ENCODE data around the gene TMTC2. TPM values are rescaled to one million over a fixed set of nuclear protein-coding genes. Genes with fewer than 3 reads are reported as not detected.

The TMTC2 gene
- total RNA-seq, 1 donor from 2014 or later: 3.6 TPM

- no peaks in the 10 kb centered on the region for H3K4me1 Mint-ChIP-seq (ENCODE audit: unreplicated experiment)
- DNase-seq (ENCODE audit: low spot score): no peak
- H3K27ac Mint-ChIP-seq (ENCODE audit: unreplicated experiment): no peak overlapping the region
- H3K27me3 Mint-ChIP-seq (ENCODE audit: unreplicated experiment): no peaks in the 10 kb centered on the region
- TF ChIP-seq, protein P1, sequence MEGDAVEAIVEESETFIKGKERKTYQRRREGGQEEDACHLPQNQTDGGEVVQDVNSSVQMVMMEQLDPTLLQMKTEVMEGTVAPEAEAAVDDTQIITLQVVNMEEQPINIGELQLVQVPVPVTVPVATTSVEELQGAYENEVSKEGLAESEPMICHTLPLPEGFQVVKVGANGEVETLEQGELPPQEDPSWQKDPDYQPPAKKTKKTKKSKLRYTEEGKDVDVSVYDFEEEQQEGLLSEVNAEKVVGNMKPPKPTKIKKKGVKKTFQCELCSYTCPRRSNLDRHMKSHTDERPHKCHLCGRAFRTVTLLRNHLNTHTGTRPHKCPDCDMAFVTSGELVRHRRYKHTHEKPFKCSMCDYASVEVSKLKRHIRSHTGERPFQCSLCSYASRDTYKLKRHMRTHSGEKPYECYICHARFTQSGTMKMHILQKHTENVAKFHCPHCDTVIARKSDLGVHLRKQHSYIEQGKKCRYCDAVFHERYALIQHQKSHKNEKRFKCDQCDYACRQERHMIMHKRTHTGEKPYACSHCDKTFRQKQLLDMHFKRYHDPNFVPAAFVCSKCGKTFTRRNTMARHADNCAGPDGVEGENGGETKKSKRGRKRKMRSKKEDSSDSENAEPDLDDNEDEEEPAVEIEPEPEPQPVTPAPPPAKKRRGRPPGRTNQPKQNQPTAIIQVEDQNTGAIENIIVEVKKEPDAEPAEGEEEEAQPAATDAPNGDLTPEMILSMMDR (IDR thresholded peaks at IDR 0.05; ENCODE audit: unreplicated experiment): no peak
- no peak overlapping the region for H3K4me3 Mint-ChIP-seq (ENCODE audit: unreplicated experiment)
- H3K36me3 Mint-ChIP-seq (ENCODE audit: low read depth, unreplicated experiment): no peaks in the 10 kb centered on the region
- no peaks in the 10 kb centered on the region for H3K9me3 Mint-ChIP-seq (ENCODE audit: unreplicated experiment)
Measured at GRCh38 chr12:82867762-82868500, 181.2 kb downstream of the TMTC2 start.

DNA sequence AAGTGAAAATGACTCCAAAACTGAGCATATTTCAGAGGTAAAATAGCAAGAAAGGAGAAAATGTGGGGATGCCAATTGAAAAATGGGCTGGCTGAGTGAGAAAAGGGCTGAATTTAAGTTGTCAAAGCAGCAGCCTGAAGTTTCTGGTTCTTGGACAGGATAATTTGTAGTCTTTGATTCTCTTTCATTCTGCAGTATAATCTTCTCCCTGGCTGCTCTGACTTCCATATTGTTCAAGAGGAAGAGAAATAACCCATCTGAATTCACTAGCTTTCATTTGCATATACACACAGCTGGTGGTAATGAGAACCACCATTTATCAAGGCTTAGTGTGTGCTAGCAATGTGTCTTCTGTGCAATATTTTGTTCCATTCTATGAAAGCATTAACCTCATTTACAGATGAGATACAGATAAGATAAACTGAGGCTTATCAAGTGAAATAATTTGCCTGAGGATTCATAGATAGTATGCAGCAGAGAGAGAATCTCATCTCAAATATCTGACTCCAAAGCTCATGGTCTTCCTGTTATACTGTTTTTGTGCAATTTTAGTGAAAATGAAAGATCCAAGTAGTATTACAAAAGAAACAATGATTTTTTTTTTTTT, 184.2 kb downstream of the TMTC2 start:
- Mint-ChIP-seq H3K36me3 (ENCODE audit: low read depth, unreplicated experiment) (no peaks in the 10 kb centered on the region), H3K27ac (ENCODE audit: unreplicated experiment) (no peak overlapping the region), H3K4me3 (ENCODE audit: unreplicated experiment) (no peak overlapping the region), H3K27me3 (ENCODE audit: unreplicated experiment) (no peaks in the 10 kb centered on the region), H3K9me3 (ENCODE audit: unreplicated experiment) (no peaks in the 10 kb centered on the region), H3K4me1 (ENCODE audit: unreplicated experiment) (no peaks in the 10 kb centered on the region)
- DNase-seq (ENCODE audit: low spot score): no peak
- TF ChIP-seq, protein P1 (IDR thresholded peaks at IDR 0.05; ENCODE audit: unreplicated experiment): no peak

DNA sequence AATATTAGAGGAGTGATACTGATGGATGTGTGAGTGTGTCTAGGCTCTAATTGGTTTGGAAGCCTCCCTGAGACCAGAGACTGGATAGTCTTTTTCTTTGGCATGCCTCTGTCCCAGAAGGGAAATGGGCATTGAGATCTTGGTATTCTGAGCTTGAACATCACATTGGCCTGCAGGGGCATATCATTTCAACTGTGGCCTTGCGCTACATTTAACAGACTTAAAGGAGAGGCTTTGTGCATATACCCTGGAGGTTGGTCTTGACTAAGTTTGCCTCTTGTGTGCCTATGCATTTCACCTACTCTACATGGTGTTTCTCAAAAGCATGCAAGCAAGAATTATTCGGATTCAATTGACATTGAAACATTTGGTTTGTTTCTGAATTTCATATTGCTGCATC, 185.4 kb downstream of the TMTC2 start:
- H3K36me3 Mint-ChIP-seq (ENCODE audit: low read depth, unreplicated experiment): no peaks in the 10 kb centered on the region
- H3K27ac Mint-ChIP-seq (ENCODE audit: unreplicated experiment): no peak overlapping the region
- TF ChIP-seq, protein P1 (IDR thresholded peaks at IDR 0.05; ENCODE audit: unreplicated experiment): no peak
- no peak overlapping the region for H3K4me3 Mint-ChIP-seq (ENCODE audit: unreplicated experiment)
- H3K27me3 Mint-ChIP-seq (ENCODE audit: unreplicated experiment): no peaks in the 10 kb centered on the region
- no peaks in the 10 kb centered on the region for H3K9me3 Mint-ChIP-seq (ENCODE audit: unreplicated experiment)
- no peak for DNase-seq (ENCODE audit: low spot score)
- peaks cover under 1% of the 10 kb centered on the region for H3K4me1 Mint-ChIP-seq (ENCODE audit: unreplicated experiment)

GRCh38 chr12:82873309-82873708, 186.6 kb downstream of the TMTC2 start:
- H3K27ac Mint-ChIP-seq (ENCODE audit: unreplicated experiment): no peak overlapping the region
- H3K9me3 Mint-ChIP-seq (ENCODE audit: unreplicated experiment): no peaks in the 10 kb centered on the region
- H3K4me3 Mint-ChIP-seq (ENCODE audit: unreplicated experiment): no peak overlapping the region
- H3K36me3 Mint-ChIP-seq (ENCODE audit: low read depth, unreplicated experiment): no peaks in the 10 kb centered on the region
- TF ChIP-seq, protein P1 (IDR thresholded peaks at IDR 0.05; ENCODE audit: unreplicated experiment): no peak
- no peaks in the 10 kb centered on the region for H3K27me3 Mint-ChIP-seq (ENCODE audit: unreplicated experiment)
- H3K4me1 Mint-ChIP-seq (ENCODE audit: unreplicated experiment): peaks cover 5% of the 10 kb centered on the region
- DNase-seq (ENCODE audit: low spot score): no peak

DNA sequence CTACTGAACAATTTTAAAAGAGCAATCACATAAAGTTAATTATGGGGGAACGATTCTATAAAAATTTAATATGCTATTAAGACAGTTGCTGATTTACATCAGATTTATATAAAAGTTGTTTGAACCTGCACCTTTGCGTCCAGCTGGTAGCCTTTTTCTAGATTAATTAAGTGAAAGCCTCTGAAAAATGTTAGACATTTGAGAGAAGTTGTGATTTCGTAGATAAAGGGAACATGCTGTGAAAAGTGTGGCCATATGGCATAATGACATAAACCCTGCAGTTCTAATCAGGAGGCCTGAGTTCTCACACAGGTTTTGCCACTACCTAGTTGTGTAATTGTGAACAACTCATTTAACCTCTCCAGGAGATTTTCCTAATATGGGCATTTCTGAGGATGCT, 187.2 kb downstream of the TMTC2 start:
- Mint-ChIP-seq H3K4me1 (ENCODE audit: unreplicated experiment) (peaks cover 5% of the 10 kb centered on the region), H3K9me3 (ENCODE audit: unreplicated experiment) (no peaks in the 10 kb centered on the region), H3K27me3 (ENCODE audit: unreplicated experiment) (no peaks in the 10 kb centered on the region), H3K4me3 (ENCODE audit: unreplicated experiment) (no peak overlapping the region), H3K36me3 (ENCODE audit: low read depth, unreplicated experiment) (no peaks in the 10 kb centered on the region), H3K27ac (ENCODE audit: unreplicated experiment) (no peak overlapping the region)
- no peak for DNase-seq (ENCODE audit: low spot score)
- TF ChIP-seq, protein P1 (IDR thresholded peaks at IDR 0.05; ENCODE audit: unreplicated experiment): no peak
